Measurements from ENCODE around the gene PDLIM5. TPM values are rescaled to one million over a fixed set of nuclear protein-coding genes. Genes with fewer than 3 reads are reported as not detected.

PDLIM5 gene
- total RNA-seq, 3 donors from 2014 or later (not counting 1 experiment from before 2014, with no cell fraction given): 41.8 to 94.8 (median 50.5) TPM

GRCh38 chr4:94581766-94582165, 130.0 kb downstream of the PDLIM5 start:
- Mint-ChIP-seq H3K36me3 (peaks cover 6% of the 10 kb centered on the region), H3K27me3 (ENCODE audit: low read depth in 2 of 2) (peaks cover 0 to 3% of the 10 kb centered on the region in 2 donors), H3K27ac (no peak overlapping the region), H3K4me1 (peaks cover 12 to 15% of the 10 kb centered on the region in 2 donors), H3K4me3 (no peak overlapping the region), H3K9me3 (no peaks in the 10 kb centered on the region)
- no peak for ATAC-seq
- intact Hi-C loops (cut with micrococcal nuclease): no loop called here
- no CpG with 5 or more reads among the region's 2 CpGs for WGBS (ENCODE audit: insufficient coverage)
- Histone ChIP-seq H3K4me3 (ENCODE audit: low read length) (no peak overlapping the region), H3K36me3 (ENCODE audit: control insufficient read depth, insufficient read depth, low read length) (no peaks in the 10 kb centered on the region), H3K4me1 (ENCODE audit: control insufficient read depth, insufficient read depth, low read length) (no peaks in the 10 kb centered on the region), H3K27me3 (ENCODE audit: control insufficient read depth, insufficient read depth, low read length) (no peaks in the 10 kb centered on the region), H3K9me3 (ENCODE audit: control insufficient read depth, insufficient read depth, low read length) (no peaks in the 10 kb centered on the region), H3K27ac (ENCODE audit: low read length) (no peak overlapping the region)
- TF ChIP-seq CTCF (IDR thresholded peaks at IDR 0.05): no peak
- no peak for DNase-seq

- Mint-ChIP-seq H3K4me1 (peaks cover 12 to 15% of the 10 kb centered on the region in 2 donors), H3K27ac (no peak overlapping the region), H3K36me3 (peaks cover 11% of the 10 kb centered on the region), H3K27me3 (ENCODE audit: low read depth in 2 of 2) (peaks cover 0 to 3% of the 10 kb centered on the region in 2 donors), H3K4me3 (no peak overlapping the region), H3K9me3 (no peaks in the 10 kb centered on the region)
- Histone ChIP-seq H3K36me3 (ENCODE audit: control insufficient read depth, insufficient read depth, low read length) (no peaks in the 10 kb centered on the region), H3K27ac (ENCODE audit: low read length) (no peak overlapping the region), H3K4me1 (ENCODE audit: control insufficient read depth, insufficient read depth, low read length) (no peaks in the 10 kb centered on the region), H3K9me3 (ENCODE audit: control insufficient read depth, insufficient read depth, low read length) (no peaks in the 10 kb centered on the region), H3K4me3 (ENCODE audit: low read length) (no peak overlapping the region), H3K27me3 (ENCODE audit: control insufficient read depth, insufficient read depth, low read length) (no peaks in the 10 kb centered on the region)
- intact Hi-C loops (cut with micrococcal nuclease): no loop called here
- DNase-seq (no peak), ATAC-seq (no peak)
- no peak for TF ChIP-seq CTCF (IDR thresholded peaks at IDR 0.05)
- WGBS (ENCODE audit: insufficient coverage): 87% methylated on average over 2 of the region's 2 CpGs
Observed at GRCh38 chr4:94582517-94582916, 130.8 kb downstream of the PDLIM5 start.

- Histone ChIP-seq H3K27ac (ENCODE audit: low read length) (no peak overlapping the region), H3K4me3 (ENCODE audit: low read length) (no peak overlapping the region), H3K36me3 (ENCODE audit: control insufficient read depth, insufficient read depth, low read length) (no peaks in the 10 kb centered on the region), H3K27me3 (ENCODE audit: control insufficient read depth, insufficient read depth, low read length) (no peaks in the 10 kb centered on the region), H3K9me3 (ENCODE audit: control insufficient read depth, insufficient read depth, low read length) (no peaks in the 10 kb centered on the region), H3K4me1 (ENCODE audit: control insufficient read depth, insufficient read depth, low read length) (no peaks in the 10 kb centered on the region)
- Mint-ChIP-seq H3K4me3 (peak overlapping the region; percentile 31), H3K9me3 (no peaks in the 10 kb centered on the region), H3K27me3 (ENCODE audit: low read depth in 2 of 2) (peaks cover 0 to 3% of the 10 kb centered on the region in 2 donors), H3K36me3 (peaks cover 11% of the 10 kb centered on the region), H3K4me1 (peaks cover 12 to 15% of the 10 kb centered on the region in 2 donors), H3K27ac (peak overlapping the region; percentile 55 to 57)
- intact Hi-C loops (cut with micrococcal nuclease): loop anchor here (1.0 kb wide), 1 partner anchor 133 kb away; the partner anchor contains the start of gene PDLIM5
- no peak for TF ChIP-seq CTCF (IDR thresholded peaks at IDR 0.05)
- WGBS (ENCODE audit: insufficient coverage): 33% methylated on average over 3 of the region's 3 CpGs
- peak; percentile 96 to 100 (median 97) for ATAC-seq
- peak; percentile 22 to 40 for DNase-seq
Observed at GRCh38 chr4:94583914-94584641, 132.3 kb downstream of the PDLIM5 start.

Measured in natural killer cell (primary cell).